Panc1 (cell line): ENCODE results near the gene SH3BP1.

Experiments used
- CTCF ChIP-seq: fragments of 450-650 bp; IDR thresholded peaks from 2 replicates; pipeline ENCODE4 v1.5.1; 2017; ENCODE audit warnings: mild to moderate bottlenecking
- POLR2AphosphoS5 ChIP-seq: IDR thresholded peaks from 2 replicates; pipeline ENCODE4 v1.6.1; 2012; ENCODE audit warnings: mild to moderate bottlenecking, low read depth, low read length, moderate library complexity
- SIN3A ChIP-seq: IDR thresholded peaks from 2 replicates; pipeline ENCODE4 v1.6.1; 2012; ENCODE audit warnings: low read depth, mild to moderate bottlenecking, low read length, moderate library complexity, borderline replicate concordance; ENCODE audit not compliant: insufficient read depth

DNA sequence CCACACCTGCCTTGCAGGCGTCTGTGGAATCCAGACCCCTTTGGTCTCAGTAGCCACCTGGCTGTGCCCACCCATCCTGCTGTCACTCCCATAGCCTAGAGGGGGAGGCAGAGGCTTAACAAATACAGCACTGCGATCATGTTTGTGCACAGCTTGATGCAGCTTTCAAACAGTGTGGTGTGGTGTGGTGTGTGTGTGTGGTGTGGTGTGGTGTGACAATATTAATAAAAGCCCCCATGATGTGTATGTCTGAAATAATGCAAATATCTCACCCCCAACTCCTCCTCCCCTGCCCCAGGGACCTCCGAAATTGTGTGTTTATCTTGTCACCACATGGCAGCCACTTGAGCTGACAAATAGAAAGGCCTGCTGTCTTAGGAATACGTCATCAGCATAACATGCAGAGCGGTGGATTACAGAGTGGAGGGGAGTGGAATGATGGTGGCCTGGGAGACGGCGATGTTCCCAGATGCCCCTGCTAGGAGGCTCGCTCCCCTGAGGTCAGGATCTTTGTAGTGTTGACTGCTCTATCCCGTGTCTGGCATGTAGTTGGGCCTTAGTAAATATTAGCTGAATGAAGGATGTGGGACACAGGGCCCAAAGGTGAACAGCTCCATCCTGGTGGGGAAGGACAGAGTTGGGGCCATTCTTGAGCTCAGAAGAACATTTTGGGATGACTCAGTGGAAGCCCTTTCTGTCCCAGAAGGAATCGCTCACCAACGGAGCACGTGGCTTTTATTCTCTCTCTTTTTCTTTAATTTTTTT lies 21.9 kb downstream of the SH3BP1 start:
- no peak for TF ChIP-seq CTCF
- no peak for TF ChIP-seq SIN3A
- no peak for TF ChIP-seq POLR2AphosphoS5
